SK-N-SH treated with all-trans-retinoic acid at 6 μM for 48 hours (cell line): Measurements from ENCODE around the gene WDR7.

Experiments used
- ARNTL ChIP-seq: fragments of 450-650 bp; formaldehyde crosslinking; IDR thresholded peaks from 2 replicates; pipeline ENCODE4 v1.5.0; 2020; ENCODE audit warnings: low read depth, mild to moderate bottlenecking, moderate library complexity, borderline replicate concordance
- BACH2 ChIP-seq: fragments of 250-450 bp; sonication (Bioruptor Pico); IDR thresholded peaks from 2 replicates; pipeline ENCODE4 v1.9.0; 2021; ENCODE audit warnings: mild to moderate bottlenecking, borderline replicate concordance
- ESRRG ChIP-seq: fragments of 250-450 bp; sonication (Bioruptor Pico); IDR thresholded peaks from 2 replicates; pipeline ENCODE4 v1.6.1; 2021; ENCODE audit warnings: mild to moderate bottlenecking
- GLIS3 ChIP-seq: fragments of 250-450 bp; sonication (Bioruptor Pico); IDR thresholded peaks from 2 replicates; pipeline ENCODE4 v1.5.0; 2020; ENCODE audit warnings: mild to moderate bottlenecking, moderate library complexity
- ISL1 ChIP-seq: fragments of 250-450 bp; sonication (Bioruptor Pico); IDR thresholded peaks from 2 replicates; pipeline ENCODE4 v2.1.2; 2022; ENCODE audit warnings: mild to moderate bottlenecking, moderate library complexity
- OSR1 ChIP-seq: fragments of 250-450 bp; sonication (Bioruptor Pico); IDR thresholded peaks from 2 replicates; pipeline ENCODE4 v1.8.0; 2022; ENCODE audit warnings: moderate library complexity, mild to moderate bottlenecking, inconsistent platforms
- RARB ChIP-seq: fragments of 250-450 bp; sonication (Bioruptor Pico); IDR thresholded peaks from 2 replicates; pipeline ENCODE4 v1.8.0; 2021; ENCODE audit warnings: mild to moderate bottlenecking, moderate library complexity
- SNAI2 ChIP-seq: fragments of 250-450 bp; sonication (Bioruptor Pico); IDR thresholded peaks from 2 replicates; pipeline ENCODE4 v1.5.0; 2020; ENCODE audit warnings: mild to moderate bottlenecking, moderate library complexity
- ZC3H10 ChIP-seq: fragments of 250-450 bp; sonication (Bioruptor Pico); IDR thresholded peaks from 2 replicates; pipeline ENCODE4 v1.5.1; 2021; ENCODE audit warnings: mild to moderate bottlenecking, moderate library complexity
- ZFP3 ChIP-seq: fragments of 250-450 bp; sonication (Bioruptor Pico); IDR thresholded peaks from 2 replicates; pipeline ENCODE4 v1.5.0; 2020; ENCODE audit warnings: mild to moderate bottlenecking, moderate library complexity
- TF ChIP-seq, protein P1 (sequence below): fragments of 250-450 bp; sonication (Bioruptor Pico); IDR thresholded peaks from 2 replicates; pipeline ENCODE4 v1.8.0; 2021; ENCODE audit warnings: low read depth, mild to moderate bottlenecking, moderate library complexity, borderline replicate concordance
- TF ChIP-seq, protein P2 (sequence below): fragments of 250-450 bp; sonication (Bioruptor Pico); IDR thresholded peaks from 2 replicates; pipeline ENCODE4 v1.8.0; 2020; ENCODE audit warnings: mild to moderate bottlenecking, moderate library complexity, borderline replicate concordance

DNA sequence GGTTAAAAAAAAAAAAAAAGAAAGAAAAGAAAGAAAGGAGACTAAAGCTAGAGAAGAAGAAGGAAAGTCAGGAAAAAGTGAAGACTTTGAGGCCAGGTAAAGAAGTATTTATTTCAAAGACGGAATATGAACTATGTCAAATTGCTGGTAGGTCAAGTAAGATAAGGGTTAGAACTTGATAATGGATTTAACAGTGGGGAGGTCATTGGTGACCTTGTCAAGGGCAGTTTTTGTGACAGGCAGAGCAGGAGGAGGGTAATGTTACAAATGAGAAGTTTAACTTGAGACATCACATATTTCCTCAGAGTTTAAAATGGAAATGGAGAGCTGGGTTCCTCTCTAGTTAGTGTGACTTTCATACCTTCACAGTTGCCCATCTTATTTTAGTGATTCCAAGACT lies 9.5 kb downstream of the WDR7 start:
- TF ChIP-seq BACH2 (CRISPR knock-in tag) (no peak), ZFP3 (CRISPR knock-in tag) (no peak), ZC3H10 (CRISPR knock-in tag) (no peak), GLIS3 (CRISPR knock-in tag) (no peak), SNAI2 (CRISPR knock-in tag) (no peak), ARNTL (CRISPR knock-in tag) (no peak), RARB (CRISPR knock-in tag) (no peak), ESRRG (CRISPR knock-in tag) (no peak), ISL1 (CRISPR knock-in tag) (no peak), OSR1 (CRISPR knock-in tag) (no peak)
- TF ChIP-seq, protein P1, sequence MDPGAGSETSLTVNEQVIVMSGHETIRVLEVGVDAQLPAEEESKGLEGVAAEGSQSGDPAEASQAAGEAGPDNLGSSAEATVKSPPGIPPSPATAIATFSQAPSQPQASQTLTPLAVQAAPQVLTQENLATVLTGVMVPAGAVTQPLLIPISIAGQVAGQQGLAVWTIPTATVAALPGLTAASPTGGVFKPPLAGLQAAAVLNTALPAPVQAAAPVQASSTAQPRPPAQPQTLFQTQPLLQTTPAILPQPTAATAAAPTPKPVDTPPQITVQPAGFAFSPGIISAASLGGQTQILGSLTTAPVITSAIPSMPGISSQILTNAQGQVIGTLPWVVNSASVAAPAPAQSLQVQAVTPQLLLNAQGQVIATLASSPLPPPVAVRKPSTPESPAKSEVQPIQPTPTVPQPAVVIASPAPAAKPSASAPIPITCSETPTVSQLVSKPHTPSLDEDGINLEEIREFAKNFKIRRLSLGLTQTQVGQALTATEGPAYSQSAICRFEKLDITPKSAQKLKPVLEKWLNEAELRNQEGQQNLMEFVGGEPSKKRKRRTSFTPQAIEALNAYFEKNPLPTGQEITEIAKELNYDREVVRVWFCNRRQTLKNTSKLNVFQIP (CRISPR knock-in tag) = no peak
- TF ChIP-seq, protein P2, sequence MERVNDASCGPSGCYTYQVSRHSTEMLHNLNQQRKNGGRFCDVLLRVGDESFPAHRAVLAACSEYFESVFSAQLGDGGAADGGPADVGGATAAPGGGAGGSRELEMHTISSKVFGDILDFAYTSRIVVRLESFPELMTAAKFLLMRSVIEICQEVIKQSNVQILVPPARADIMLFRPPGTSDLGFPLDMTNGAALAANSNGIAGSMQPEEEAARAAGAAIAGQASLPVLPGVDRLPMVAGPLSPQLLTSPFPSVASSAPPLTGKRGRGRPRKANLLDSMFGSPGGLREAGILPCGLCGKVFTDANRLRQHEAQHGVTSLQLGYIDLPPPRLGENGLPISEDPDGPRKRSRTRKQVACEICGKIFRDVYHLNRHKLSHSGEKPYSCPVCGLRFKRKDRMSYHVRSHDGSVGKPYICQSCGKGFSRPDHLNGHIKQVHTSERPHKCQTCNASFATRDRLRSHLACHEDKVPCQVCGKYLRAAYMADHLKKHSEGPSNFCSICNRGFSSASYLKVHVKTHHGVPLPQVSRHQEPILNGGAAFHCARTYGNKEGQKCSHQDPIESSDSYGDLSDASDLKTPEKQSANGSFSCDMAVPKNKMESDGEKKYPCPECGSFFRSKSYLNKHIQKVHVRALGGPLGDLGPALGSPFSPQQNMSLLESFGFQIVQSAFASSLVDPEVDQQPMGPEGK (CRISPR knock-in tag) = no peak
